Inferior parietal cortex (tissue), 1 donor: Measurements from ENCODE around the gene CDC23.

ENCODE experiments used
- DNase-seq: peaks from one replicate; pipeline ENCODE4 v3.0.0-alpha.2; 2016; ENCODE audit errors: extremely low spot score

The CDC23 gene

GRCh38 chr5:138140268-138140667 lies 72.9 kb downstream of the CDC23 start:
- no peak for DNase-seq

GRCh38 chr5:138139781-138140090 lies 73.4 kb downstream of the CDC23 start:
- DNase-seq: no peak

DNA sequence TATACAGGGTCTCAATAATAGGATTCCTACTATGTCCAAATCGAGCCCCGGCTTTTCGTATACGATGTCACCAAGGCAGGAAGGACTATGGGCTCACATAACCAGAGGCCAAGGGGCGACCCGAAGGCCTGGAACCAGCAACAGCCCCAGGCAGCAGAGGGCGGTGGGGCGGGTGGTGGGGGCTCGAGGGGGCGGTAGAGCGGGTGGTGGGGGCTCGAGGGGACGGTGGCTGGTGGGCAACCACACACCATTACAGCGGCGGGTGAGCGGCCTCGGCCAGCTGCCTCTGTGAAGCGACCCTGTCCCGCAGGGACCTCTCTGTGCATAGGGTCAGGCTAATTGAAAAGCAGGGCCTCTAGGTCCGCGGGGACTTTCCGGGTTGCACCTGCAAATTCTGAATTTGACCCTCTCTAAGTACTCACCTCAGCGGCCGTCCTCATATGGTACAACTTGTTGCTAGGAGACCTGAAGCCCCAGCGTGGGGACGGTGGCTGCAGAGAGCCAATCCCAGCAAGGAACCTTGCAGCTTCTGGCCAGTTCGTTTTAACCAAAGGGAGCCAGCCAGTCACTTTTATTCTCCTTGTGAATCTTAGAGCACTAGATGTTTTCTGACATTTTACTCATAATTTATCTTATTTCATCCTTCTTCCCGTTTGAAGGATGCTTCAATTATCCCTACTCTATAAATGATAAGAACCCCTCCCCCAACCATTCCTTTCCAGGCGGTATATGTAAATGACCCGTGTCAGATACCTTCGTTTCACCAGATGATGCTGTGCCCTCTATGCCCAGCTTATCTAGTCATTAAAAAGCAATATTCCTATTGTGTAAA lies 74.0 kb downstream of the CDC23 start, which contains the start of gene NME5:
Gene NME5 (minus strand): TSS at position 480 of the 832 bp plus-strand sequence. CDS start 648 bp downstream, outside the sequence.
- peak; percentile 77 for DNase-seq
